Inflammatory macrophage treated with lipopolysaccharide for 4 hours (primary cell): ENCODE data around the gene SSTR4.
"Not testable (repeated sequence)": the region's sequence is repeated elsewhere in the genome, so short reads cannot be mapped to it uniquely, and the experiment has no call there.

Experiments used
- DNase-seq: peaks from one replicate; pipeline ENCODE4 v3.0.0-alpha.2; 2020

The SSTR4 gene, protein sequence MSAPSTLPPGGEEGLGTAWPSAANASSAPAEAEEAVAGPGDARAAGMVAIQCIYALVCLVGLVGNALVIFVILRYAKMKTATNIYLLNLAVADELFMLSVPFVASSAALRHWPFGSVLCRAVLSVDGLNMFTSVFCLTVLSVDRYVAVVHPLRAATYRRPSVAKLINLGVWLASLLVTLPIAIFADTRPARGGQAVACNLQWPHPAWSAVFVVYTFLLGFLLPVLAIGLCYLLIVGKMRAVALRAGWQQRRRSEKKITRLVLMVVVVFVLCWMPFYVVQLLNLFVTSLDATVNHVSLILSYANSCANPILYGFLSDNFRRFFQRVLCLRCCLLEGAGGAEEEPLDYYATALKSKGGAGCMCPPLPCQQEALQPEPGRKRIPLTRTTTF

DNA sequence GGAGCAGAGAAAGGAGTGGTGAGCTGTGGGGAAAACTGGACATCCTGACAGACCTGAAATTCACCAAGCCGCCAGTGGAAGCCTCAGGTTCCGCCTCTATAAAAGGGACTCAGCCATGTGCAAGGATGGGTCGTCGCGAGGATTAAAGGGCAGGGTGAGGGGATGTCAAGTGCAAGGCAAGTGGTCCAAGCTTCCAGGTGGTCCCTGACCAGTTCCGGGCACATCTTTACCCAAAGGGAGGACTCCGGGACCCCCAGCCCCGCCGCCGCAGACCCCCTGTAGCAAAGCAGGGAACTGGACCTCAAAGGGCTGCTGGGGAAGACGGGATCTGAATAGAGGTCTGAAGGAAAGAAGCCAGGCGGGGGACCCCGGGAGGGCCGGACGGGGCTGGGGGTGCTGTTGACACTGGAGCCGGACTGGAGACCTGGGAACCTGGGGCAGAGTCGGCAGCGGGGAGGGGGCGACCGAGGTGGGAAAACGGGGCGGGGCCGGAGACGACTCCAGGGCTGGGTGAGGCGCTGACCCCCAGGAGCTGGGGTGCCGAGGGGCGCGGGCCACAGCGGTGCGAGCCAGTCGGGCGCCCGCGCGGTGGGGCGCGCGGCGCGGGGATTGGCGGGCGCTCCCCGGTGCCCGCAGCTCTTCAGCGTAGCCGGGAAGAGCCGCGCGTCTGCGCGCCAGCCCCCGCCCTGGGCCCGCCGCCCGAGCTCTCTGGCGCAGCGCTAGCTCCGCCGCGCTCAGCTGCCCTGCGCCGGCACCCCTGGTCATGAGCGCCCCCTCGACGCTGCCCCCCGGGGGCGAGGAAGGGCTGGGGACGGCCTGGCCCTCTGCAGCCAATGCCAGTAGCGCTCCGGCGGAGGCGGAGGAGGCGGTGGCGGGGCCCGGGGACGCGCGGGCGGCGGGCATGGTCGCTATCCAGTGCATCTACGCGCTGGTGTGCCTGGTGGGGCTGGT lies at the start of gene SSTR4:
TSS of gene SSTR4 (plus strand) at position 592 of the 951 bp plus-strand sequence. CDS start at position 764, 172 bp downstream.
- DNase-seq = no peak

DNA sequence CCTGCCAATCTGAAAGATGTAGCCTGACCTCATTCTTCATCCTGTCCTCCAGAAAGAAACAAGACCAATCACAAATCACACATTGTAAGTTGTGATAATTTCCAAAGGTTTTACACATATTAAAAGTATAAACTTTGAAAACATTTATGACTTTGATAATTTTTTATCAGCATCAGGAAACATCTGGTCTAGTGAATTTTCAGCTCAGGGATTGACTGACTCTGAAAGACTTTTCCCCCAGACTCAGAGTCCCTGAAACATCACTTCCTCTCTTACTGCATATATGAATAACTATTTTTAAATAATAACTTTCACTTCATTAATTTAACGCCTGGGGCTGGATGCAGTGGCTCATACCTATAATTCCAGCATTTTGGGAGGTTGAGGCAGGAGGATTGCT lies 48.5 kb upstream of the SSTR4 start:
- DNase-seq = peak; percentile 22

DNA sequence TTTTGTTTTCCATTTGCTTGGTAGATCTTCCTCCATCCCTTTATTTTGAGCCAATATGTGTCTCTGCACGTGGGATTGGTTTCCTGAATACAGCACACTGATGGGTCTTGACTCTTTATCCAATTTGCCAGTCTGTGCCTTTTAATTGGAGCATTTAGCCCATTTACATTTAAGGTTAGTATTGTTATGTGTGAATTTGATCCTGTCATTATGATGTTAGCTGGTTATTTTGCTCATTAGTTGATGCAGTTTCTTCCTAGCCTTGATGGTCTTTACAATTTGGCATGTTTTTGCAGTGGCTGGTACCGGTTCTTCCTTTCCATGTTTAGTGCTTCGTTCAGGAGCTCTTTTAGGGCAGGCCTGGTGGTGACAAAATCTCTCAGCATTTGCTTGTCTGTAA lies 43.7 kb upstream of the SSTR4 start:
- not testable (repeated sequence) for DNase-seq

DNA sequence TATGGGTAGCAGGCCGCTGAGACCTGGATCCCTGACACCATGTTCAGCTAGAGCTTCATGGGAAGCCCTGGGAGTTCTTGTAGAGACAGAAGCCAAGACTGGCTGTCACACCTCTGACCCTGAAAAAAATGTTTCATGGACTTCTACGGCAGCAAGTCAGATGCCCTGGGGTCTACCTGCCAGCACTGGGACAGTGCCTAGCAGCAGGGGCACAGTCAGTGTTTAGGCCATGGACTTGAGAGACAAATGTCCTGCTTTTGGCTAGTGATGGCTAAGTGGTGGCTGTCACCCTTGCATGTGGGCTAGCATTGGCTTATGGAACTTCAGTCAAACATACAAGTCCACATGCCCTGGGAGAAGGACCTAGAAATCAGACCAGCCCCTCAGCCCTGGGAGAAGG lies 41.3 kb upstream of the SSTR4 start:
- no peak for DNase-seq

DNA sequence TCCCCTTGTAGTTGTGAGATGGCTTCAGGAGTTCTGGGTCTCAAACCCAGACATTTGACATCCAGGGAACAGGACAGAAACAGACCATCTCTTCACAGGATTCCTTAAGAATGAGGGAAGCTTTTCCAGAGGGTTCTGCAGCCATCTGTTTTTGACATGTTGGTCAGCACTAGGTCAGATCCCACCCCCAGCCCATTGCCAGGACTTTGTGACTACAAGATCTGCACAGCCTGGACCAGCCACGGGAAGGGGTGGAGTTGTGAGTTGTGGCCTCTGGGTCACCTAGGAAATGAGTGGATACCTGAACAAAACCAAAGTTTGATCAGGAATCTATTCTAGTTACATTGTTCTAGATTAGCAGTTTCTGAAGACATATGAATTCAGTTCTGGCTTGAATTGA lies 39.2 kb upstream of the SSTR4 start:
- no peak for DNase-seq

DNA sequence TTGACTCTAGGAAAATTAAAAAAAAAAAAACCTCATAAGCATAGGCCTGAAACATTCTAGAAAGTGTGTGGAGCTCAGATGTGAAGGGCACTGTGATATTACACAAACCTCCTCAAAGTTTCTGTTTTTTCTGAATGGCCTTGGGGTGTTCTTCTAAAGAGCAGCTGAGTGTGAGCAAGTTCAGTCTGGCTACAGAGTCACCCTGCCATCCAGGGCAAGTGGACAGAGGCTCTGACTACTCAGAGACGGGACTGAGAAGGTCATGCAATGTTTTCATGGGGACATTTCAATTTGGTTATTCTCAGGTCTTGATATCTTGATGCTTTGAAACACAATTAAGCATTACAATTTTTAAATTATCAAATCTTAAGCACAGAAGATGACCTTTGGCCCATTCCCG lies 36.6 kb upstream of the SSTR4 start:
- no peak for DNase-seq

DNA sequence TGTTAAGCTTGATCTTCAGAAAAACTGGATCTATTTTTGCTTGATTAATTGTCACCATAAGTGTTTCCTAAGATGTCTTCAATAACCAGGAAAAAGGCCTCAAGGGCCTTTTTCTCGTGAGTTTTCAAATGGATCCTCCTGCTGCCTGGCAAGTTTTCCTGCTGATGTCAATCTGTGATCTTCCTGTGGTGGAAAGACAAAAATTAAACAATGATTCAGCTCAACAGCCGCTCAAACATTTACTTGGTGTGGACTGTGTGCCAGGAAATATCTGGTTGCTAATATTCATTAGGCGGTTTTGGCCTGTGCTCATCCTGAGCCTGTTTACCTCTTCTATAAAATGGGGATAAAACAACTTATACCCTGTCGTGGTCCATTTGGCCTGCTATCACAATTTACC lies 35.4 kb upstream of the SSTR4 start:
- no peak for DNase-seq

DNA sequence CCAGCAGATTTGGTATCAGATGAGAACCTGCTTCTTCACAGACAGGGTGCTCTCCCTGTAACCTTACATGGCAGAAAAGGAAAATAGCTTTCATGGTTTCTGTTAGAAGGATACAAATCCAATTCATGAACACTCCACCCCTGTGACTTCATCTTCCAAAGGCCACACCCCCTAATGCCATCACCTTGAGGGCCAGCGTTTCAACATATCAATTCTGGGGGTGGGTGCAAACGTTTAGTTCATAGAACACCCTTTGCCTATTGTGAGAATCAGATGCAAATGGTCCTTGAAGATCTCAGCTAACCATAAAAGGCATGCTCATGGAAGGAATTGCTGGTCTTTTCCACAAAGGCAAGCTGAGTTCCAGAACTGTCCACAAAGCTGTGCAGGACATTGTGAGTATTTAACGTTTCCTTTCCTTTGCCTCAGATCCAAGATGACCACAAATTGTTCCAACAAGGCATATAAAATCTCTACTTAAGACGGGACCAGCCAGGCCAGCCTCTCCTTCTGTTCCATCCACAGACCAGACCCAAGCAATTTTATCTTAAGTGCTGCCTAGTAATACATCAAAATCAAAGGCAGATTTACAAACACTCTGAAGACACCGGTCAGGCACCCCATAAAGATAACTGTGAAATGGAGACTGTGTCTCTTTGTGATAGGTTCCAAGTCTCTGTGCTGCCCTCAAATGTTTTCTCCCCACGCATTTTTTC lies 34.7 kb upstream of the SSTR4 start:
- DNase-seq = no peak

DNA sequence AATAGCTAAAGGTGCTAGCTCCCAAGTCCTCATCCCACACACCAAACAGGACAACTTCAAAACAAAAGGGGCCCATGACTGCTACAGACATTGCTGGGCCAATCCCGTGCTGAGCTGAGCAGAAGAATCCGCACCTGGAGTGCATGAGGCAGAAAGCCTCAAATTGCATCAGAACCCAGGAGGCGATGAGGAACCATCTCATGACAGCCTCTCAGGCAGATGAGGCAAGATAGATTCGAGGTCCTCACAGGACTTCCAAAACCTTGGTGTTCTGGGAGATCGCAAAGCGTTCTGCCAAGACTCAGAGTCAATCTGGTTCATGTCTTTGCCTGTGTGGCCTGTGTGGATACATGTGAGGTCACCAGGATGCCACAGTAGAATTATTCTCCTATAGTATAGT lies 32.8 kb upstream of the SSTR4 start:
- peak; percentile 74 for DNase-seq

DNA sequence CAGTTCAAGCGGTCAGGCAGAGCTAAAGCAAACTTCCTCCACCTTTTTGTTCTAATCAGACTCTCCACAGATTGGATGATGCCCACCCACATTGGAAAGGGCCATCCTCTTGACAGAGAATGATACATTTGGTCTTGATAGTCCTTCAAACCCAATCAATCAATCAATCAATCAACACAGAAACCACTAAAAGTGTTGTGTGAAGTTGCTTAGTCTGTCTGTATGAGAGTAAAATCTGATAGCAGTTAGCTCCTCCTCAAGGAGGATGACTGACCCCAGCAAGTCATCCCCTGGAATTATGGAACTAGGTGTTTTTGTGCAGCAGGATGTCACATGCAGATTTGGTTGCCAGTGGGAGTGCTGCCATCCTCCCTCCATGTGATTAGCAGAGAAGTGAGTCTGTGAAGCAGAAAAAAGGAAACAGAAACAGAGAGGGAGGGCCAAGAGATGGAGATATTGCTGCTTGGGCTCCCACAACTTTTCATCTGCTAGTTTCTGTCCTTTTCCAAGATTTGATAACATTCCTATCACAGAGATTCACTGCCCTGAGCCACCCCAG lies 32.0 kb upstream of the SSTR4 start:
- peak; percentile 81 for DNase-seq

DNA sequence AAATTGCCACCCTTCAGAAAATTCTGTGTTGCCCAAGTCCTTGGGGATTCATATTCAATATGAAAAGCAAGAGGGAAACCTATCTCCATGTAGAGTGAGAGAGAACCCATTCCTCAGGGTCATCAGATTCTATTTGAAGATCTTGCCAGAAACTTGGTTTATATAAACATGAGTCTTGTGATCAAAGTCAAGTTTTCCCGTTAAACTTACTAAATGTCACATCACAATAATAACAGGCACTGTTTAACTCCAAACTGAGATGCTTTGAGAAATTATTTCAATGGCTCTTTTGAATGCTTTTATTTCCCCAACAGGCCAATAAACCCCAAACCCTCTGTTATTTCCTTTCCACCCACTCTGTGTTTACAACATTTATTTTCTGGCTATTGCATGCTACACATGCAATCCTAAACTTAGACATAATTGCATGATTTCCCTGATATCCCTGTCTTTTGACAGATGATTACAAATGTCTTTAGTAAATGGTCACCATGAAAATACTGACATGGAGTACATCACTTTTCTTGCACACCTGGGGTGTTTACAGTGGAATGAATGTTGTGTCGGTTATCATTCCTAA lies 31.1 kb upstream of the SSTR4 start:
- DNase-seq = peak; percentile 60

DNA sequence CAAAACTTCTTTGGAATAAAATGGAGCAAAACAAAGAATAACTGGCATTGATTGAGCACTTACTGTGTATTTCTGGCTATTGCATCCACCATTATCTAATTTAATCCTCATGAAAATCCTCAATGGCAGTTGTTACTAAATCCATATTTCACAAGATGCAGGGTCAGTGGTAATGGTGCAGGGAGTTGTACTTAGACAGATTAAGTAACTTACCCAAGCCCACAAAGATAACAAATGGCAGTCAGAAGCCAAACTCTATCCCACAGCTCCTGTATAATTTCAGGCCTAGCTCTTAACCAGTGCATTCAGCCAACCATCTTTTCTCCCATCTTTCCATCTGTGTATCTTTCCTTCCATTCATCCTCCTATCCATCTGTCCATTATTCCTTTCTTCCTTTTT lies 29.3 kb upstream of the SSTR4 start:
- peak; percentile 41 for DNase-seq

DNA sequence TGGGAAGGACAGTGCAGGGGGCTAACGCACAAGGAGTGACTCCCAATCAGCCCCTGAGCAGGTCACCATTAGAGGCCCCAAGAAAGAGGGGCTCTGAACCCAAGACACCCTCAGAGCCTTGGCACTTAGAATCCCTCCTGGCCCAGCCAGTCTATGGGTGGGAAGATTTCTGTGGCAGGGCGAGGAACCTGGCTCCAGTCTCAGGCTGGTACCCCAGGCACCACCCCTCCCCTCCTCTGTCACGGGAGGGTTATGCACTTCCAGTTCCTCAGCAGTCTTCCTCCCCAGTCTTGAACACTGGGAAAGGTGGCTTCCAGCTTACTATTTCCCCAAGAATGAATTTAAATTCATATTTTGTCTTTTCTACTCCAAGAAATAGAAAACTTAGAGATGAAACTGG lies 27.6 kb upstream of the SSTR4 start:
- DNase-seq = no peak

DNA sequence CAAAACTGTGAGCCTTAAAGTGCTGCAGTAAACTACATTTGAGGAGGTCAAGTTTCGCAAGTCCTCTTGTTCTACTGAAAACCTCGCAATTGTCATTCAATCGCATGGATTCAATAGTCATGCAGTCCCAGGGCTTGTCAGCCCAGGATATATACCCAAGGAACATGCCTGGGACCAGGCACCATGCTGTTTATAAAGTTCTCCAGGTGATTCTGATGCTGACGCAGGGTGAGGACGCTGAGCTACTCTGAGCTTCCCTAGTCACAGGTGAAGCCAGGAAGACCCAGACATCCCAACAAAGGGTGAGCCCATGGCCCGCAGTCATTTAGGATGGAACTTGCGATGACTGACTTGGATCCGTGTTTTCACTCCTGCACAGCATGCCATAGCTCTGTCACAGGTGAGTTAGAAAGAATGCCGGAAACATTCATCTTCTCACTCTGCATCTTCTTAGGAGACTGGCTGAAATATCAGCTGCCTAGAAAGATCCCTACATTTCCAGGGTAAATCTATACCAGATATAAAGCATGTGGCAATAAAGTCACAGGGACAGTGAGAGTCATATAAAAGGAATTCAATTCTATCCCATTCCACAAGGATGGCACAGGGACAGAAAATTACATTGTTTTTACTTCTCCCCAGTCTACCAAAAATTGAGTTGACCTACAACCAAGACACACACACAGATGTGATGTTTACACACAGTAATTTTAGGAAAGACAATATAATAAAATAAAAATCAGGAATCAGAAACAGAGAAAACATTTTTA lies 27.0 kb upstream of the SSTR4 start:
- DNase-seq = no peak

DNA sequence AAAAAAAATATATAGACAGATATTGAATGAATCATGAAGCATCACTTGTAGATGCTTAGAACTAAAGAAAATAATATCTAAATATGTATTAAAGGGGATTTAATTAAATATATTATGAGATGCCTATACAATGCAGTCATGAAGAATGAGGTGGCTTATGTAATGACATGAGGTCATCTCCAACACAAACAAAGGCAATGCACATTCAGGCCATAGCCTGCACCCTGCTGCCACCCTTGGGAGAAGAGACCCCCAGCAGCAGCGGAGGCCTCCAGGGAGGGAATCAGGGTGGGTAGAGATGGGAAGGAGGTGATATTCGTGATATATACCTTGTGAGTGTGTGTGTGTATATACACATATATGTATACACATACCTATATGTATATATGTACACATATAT lies 26.4 kb upstream of the SSTR4 start:
- DNase-seq = no peak

DNA sequence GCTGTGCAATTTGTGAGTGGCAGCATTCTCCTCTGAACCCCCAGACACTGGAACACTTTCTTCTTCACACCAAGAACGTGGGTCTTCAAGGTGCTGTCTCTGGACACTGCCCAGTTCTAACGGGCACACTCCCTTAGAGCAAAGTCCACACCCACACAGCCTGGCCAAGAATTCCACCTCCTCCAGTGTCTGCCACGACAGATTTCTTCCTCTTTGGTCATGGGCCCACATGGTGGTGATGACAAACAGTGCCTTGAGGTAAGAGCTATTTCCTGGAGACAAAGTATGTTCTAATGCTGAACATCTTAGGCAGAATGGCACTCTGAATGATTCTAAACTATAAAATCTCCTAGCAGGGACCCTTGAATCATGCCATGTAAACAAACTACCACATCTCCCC lies 25.5 kb upstream of the SSTR4 start:
- peak; percentile 79 for DNase-seq

DNA sequence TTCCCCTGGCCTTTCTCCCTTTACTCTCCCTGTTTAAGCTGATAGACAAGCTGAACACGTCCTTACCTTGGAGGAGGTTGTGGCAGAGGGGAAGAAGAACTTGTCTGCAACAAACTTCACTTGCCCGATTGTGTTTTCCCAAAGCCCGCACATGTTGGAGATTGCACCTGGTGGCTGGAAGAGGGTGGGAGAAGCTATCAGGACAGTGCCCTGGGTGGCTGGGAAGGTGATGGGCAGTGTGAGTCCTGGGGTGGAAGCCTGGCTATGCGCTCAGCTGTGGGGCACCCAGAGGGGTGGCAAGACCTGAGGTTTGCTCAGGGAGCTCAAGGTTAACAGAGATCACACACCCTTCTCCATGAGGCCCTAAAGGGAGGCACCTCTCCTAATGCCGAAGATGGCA lies 25.0 kb upstream of the SSTR4 start:
- DNase-seq = no peak

DNA sequence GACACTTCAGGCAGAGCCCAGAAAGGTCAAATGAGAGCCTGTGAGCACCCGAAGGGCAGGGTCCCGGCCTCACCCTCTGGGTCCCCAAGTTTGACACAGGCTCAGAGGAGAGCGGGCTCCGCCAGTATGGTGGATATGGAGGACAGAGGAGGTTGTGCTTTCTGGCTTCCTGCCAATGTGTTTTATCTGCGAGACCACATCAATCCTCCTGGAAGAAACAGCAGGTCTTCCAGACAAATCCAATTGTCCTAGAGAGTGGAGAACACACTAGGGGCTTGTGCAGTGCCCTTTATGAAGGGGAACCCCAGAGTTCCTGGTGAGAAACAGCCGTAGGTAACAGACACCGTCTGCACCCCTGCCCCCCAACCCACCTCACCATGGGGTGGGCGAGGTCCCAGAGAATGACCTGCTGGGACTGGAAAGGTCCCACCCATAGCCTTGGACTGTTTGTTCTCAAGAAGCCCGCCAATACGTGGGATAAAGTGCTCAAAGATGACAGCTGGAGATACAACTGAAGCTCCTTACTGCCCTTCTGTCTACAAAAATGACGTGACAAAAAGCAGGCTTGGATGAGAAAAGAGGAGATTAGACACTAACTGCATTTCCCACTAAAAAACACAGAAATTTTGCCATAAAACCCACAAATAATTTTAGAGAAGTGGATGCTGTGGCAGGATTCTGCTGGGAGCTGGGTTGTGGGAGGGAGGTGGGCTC lies 23.9 kb upstream of the SSTR4 start:
- no peak for DNase-seq

DNA sequence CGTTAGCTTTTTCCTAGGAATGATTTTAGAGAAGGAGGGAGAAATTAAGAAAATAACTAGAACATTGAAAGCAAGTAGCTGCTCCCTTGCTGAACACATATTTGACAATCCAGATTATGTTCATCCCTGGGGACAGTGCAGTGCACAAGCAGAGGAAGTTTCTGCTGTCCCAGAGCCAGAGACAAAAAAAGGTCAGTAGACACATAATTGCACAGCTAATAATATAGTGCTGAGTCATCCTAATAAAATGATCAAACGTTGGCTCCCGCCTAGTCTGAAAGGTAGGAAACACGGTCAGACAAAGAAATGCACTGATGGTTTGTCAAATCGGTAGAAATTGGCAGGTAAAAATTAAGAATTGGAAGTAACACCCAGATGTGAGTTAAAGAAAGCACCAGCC lies 21.7 kb upstream of the SSTR4 start:
- DNase-seq = no peak

DNA sequence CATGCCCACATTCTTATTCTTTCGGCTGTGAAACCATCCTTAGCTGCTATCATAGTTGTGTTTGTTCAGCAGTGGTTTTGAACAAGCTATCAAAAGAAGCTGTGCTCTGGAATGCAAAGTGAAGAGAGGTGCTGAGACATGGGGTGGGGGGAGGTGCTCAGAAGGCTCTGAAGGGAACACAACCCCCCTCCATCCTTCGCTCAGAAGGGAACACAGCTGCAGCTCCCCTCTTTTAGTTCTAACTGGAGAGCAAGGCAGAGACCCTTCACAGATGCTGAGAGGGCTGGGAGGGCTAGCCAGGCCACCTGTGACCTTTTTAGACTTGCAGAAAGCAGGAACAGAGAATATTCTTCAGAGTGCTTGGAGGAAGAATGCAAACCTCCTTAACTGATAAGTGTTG lies 17.6 kb upstream of the SSTR4 start:
- DNase-seq = no peak

DNA sequence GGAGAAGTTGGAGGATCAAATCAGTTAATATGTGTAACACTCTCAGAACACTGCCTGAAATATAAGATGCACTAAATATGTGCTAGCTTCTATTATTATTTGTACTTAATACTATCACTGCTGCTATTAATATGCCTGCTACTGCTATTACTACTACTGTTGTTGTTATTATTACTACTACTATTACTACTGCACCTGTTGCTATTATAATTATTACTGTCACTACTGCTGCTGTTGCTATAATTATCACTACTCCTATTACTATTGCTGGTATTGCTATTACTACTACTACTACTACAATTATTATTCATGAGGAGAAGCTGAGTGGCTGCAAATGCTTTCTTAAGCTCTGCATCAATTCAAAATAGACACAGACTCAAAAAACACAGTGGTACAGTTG lies 16.7 kb upstream of the SSTR4 start:
- DNase-seq = no peak
